Measurements from ENCODE around the gene XXYLT1.

DNA sequence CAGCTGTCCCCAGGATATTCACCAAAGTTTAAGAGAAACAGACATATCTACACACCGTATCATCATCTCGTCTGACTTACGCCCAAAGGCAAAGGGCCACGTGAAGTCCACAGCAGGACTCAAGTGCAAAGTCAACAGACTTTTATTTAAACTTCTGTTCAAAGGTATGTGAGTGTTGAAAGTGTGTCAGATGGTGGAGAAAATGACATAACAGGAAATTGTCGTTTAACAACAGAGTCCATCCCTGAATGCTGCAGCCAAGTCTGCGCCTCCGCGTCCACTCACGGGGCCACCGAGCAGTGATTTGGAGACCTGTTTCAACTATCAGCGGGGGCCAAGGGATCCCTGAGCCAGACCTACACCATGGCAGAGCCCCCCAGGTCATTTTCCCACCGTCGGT is 165.6 kb downstream of the XXYLT1 start:
- no peak for TF ChIP-seq CTCF (IDR thresholded peaks at IDR 0.05 in 8 of 11, conservative IDR thresholded peaks at IDR 0.05 in 3 of 11)
- TF ChIP-seq POLR2A (IDR thresholded peaks at IDR 0.05), result no peak

All from spleen (tissue), 7 donors.